RPMI8226 (cell line): ENCODE data around the gene TBCD.

ENCODE experiments used
- DNase-seq: peaks from one replicate; pipeline ENCODE4 v3.0.0-alpha.2; 2015

TBCD gene

DNA sequence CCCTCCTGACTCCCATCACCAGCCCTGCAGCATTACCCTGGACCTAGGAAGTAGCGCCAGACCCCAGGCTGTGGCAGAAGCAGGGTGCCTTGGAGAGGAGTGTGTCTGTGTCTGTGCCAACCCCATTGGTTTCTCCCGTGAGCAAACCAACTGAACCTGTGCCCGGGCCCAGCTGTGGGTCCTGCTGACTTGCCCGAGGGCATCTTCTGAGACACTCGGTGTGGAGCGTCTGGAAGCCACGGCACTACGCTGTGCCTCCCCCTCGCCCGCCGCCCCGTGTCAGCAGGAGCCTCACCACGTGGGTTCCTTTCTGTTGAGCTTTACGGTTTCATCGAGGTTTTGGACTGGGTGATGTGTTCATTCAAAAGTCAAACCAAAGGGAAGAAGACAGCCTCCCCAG, 60.2 kb downstream of the TBCD start:
- DNase-seq: no peak

DNA sequence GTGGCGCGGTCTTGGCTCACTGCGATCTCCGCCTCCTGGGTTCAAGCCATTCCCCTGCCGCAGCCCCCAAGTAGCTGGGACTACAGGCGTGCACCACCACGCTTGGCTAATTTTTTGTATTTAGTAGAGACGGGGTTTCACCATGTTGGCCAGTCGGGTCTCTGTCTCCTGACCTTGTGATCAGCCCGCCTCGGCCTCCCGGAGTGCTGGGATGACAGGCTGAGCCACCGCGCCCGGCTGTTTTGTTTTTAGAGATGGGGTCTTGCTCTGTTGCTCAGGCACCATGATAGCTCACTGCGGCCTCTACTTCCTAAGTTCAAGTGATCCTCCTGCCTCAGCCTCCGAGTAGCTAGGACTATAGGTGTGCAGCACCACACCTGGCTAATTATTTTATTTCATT, 60.7 kb downstream of the TBCD start:
- no peak for DNase-seq

DNA sequence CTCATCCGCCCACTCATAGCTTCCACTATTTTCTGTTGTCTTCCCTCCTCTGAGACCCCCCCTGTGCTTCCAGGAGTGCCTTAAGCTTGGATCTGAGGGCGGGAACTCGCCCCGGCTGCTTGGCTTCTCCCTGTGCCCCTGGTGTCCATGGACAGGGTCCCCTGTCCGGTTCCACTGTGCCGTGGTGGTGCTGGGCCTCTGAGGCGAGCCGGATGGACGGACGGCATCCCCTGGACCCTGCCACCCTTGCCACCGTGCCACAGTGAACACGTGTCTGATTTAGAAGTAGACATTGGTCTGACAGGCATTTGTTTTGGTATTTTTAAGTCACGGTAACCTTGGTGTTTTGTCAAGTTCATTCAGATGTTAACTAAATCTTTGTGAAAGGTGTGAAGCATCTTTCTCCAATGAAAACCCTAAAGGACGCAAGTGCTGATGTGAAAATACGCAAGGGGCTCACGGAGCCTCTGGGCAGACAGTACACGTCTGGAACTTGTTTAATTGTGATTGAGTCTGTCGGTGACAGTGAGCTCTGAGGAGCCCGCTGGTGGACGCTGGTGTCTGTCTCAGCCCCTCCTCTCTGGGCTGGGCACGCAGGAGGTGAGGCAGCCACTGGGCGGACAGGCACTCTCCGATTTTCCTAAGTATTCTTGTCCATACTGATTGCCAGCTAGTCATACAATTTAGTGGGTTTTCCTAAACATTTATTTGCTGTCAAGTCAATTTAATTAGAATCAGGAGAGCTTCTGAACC, 61.6 kb downstream of the TBCD start:
- DNase-seq: no peak

DNA sequence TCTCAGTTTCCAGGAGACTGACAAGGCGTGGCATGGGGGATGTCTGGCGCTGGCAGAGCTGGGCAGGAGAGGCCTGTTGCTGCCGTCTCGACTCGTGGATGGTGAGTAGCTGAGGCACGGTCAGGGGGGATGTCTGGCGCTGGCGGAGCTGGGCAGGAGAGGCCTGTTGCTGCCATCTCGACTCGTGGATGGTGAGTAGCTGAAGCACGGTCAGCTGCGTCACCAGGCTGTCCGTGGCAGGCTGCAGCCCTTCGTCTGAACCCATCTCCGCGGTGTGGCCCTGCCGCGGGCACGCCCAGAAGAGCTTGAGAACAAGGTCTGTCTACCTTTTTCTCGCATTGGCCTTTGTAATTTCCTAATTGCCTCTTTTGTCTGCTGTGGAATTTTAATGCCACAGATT, 63.0 kb downstream of the TBCD start:
- no peak for DNase-seq

DNA sequence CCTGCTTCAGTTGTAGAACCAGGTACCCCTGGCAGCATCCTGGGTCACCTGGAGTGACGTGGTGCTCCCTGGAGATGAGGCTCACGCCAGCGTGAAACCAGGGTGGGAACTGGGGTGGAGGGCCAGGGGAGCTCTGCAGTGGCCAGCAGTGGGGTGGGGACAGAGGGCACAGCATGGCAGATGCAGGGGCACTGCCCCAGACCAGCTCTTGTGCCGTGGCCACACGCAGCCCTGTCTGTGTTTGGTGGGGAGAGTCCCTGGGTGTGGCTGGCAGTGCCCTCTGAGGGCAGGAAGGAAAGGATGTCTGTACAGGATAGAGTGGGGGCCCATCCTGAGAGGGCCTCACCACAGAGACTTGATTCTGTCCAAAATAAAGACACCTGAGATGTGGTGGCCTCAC, 63.5 kb downstream of the TBCD start:
- no peak for DNase-seq

DNA sequence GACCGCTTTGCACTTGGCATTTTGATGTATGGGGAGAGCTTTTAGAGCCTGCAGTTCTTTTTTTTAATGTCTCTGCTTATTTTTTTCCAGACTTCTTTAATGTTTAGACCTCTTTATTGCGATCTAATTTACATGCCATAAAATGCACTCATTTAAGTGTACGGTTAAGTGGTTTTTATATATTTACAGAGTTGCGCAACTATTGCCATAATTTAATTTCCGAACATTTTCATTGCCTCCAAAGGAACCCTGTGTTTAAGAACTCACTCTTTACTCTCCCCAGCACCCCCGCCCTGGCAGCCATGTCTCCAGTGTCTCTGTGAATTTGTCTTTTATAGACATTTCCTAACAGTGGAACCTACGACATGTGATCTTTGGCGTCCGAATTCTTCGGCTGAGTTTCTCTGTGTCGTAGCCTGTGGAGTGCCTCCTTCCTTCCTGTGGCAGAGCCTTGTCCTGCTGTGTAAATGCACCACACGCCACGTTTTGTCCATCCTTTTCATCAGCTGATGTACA, 64.0 kb downstream of the TBCD start:
- DNase-seq: no peak

DNA sequence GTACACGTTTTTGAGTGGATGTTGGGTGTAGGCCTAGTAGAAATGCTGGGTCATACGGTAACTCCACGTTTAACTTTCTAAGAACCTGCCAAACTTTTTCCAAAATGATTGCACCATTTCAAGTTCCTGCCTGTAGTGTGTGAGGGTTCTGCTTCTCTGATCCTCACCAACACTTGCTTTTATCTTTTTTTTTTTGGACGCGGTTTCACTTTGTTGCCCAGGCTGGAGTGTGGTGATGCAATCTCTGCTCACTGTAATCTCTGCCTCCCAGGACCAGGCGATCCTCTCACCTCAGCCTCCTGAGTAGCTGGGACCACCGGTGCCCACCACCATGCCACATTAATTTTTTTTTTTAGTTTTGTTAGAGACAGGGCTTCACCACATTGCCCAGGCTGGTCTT, 64.5 kb downstream of the TBCD start:
- DNase-seq: no peak

DNA sequence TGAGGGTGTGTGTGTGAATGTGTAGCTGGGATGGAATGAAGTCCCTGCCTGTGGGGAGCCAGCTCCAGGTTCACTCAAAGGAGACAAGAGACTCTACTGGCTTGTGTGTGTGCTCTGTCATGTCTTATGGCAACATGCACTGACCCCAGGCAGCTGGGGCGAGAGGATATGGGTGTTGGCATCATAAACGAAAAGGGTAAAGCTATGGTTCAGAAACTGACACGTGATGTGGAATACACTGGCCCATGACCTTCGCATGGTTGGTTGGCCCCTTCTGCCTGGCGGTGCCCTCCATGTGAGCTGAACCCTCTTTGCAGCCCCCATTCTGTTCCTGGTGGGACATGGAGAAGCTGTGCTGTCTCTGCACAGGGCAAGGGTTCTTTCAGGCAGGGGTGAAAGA, 66.1 kb downstream of the TBCD start:
- no peak for DNase-seq

DNA sequence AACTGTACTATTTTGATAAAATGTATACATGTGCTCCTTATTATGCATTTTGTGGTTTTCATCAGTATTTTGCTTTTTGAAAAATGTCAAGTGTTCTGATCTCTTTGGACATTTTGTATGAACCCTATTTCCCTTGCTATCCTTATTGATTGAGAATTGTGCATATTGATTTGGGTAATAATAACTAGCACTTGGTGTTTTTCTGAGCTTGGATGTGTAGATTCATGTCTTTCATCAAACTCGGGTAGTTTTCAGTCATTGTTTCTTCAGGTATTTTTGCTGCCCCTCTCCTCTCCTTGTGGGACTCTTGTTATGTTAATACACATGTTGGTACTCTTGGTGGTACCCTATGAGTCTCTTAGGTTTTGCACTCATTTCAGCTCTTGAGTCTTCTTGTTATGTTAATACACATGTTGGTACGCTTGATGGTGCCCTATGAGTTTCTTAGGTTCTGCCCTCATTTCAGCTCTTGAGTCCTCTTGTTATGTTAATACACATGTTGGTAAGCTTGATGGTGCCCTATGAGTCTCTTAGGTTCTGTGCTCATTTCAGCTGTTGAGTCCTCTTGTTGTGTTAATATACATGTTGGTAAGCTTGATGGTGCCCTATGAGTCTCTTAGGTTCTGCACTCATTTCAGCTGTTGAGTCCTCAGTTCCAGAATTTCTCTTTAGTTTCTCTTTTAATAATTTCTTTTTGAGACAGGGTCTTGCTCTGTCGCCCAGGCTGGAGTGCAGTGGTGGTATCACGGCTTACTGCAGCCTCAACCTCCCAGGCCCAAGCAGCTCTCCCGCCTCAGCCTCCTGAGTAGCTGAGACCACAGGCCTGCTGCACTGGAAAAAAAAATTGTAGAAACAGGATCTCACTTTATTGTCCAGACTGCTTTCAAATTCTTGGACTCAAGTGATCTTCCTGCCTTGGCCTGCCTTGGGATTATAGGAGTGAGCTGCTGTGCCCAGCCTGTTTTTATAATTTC, 68.7 kb downstream of the TBCD start:
- no peak for DNase-seq

DNA sequence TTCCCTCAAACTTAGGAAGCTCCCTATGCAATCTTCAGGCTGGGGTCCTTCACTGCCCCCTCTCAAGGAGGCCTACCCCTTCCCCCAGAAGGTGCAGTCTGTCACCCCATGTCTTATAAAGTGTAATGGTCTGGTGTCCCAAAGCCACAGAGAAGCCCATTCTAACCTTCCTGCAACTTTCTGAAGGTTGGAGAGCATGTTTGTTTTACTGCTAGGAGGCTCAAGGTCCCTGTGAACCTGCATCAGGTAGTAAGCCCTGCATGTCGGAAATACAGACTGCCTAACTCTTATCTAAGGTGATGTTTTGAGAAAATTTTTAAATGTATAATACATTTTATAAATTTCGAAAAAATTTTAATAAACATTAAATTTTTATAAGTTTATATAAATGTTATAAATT, 69.7 kb downstream of the TBCD start:
- no peak for DNase-seq

DNA sequence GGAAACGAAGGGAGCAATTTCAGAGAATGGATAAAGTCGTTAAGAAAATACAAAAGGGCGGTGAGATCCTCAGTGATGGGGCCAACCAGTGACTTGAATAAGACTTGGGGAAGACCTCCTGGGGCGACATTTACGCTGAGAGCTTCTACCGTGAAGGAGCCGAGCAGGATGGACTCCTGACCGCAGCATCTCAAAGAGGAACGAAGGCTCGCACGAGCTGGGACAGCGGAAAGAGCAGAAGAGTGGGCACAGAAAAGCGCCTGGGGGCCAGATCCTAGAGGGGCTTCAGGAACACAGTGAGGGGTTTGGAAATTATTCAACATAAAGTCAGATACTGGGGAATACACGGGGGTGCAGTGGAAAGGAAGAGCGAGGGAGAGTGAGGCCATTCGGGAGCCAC, 70.4 kb downstream of the TBCD start:
- DNase-seq: no peak

DNA sequence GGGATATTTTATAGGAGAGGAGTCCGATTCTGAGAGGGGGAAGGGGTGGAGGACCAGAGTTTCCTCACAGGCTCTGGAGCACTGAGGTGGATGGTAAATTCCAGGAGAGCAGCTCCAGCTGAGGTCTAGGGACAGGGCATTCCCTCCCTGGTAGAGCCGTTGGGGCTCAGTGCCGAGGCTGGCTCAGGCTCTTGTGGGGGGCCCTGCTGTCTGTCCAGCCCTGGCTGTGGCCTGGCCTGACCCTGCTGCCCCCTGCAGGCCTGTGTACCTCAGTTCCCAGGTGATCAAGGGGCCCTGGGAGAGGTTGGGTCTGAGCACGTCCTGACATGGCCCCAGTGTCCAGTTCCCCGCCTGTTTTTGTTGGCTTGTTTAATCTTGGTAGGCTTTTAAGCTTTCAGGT, 71.1 kb downstream of the TBCD start:
- no peak for DNase-seq

DNA sequence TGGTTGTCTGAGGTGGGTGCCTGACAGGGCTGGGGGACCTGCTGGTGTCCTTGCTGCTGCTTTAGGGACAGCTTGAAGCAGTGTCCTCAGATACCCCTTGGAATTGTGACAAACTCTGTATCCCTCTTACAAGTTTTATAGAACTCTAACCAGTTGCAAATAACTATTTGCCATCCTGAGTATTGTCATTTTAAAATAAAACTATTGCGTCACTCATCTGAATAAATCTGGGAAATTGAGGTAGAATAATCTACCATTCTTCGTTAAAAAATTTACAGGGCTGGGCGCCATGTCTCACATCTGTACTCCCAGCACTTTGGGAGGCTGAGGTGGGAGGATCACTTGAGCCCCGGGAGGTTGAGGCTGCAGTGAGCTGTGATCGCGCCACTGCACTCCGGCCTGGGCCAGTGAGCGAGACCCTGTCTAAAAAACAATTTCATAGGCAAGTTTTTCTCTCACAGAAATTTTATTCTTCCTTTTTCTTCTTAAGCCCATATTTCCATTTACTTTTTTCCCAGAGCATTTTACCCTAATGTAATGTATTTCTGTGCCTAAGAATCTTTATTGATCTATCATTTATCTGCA, 73.8 kb downstream of the TBCD start:
- DNase-seq: no peak

DNA sequence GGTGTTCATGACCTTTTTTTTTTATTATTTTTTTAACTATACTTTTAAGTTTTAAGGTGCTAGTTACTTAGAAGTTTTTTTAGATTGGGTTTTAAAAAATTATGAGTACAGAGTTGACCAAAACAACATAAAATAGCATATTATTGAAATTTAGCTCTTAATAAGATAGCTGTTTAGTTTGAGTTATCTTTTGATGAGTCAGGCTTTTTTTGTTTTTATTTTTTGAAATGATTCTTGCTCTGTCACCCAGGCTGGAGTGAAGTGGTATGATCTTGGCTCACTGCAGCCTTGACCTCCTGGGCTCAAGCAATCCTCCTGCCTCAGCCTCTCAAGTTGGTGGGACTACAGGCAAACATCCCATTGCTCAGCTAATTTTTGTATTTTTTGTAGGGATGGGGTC, 74.3 kb downstream of the TBCD start:
- DNase-seq: no peak

DNA sequence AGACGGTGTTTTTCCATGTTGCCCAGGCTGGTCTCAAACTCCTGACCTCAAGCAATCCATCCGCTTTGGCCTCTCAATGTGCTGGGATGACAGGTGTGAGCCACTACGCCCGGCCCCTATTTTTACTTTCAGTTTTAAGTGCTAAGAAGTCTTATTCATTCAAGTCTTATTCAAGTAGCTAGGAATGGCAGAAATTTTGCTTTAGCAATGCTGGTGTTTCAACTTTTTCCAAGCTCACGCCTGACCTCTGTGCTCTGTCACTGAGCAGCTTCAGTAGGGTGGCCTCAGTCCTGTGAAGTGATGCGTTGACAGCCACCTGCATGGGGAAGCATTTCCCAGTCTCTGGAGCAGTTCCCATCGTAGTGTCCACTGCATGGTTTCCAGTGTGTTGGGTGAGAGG, 75.1 kb downstream of the TBCD start:
- no peak for DNase-seq

DNA sequence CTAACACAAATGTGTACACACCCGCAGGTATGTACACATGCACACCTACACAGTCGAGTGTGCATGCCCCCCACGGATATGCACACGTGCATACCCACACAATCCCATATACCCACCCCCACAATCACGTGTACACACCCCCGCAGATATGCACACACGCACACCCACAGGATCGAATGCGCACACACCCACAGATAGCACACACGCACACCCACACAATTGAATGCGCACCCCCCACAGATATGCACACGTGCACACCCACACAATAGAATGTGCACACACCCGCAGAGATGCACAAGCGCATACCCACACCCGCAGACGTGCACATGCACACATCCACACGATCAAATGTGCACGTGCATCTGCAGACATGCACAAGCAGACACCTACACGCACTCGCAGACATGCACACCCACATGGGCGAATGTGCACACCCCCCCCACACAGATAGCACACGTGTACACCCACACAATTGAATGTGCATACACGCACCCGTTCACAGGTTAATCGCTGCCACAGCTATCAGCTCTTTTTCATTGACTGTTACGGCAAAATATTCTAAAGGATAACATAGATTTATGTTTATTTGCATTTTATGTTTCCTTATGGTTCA, 77.1 kb downstream of the TBCD start:
- no peak for DNase-seq

DNA sequence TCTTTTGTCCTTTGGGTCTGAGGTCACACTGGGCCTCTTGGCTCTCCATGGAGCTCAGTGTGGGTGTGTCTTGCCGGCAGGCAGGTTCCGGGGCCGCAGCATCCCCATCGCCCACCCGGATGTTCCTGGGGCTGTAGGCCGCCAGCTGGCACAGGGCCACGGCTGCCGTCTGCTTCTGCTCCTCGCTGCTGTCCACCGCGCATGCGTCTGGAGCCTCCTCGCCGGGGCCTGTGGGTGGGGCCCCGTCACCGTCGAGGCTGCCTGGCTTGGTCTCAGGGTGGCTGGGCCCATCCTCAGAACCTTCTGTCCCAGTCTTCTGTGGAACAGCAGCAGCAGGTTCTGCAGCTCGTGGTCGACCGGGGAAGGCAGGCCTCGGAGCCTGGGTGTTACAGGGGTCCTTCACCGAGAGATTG, 78.4 kb downstream of the TBCD start:
- DNase-seq: no peak

DNA sequence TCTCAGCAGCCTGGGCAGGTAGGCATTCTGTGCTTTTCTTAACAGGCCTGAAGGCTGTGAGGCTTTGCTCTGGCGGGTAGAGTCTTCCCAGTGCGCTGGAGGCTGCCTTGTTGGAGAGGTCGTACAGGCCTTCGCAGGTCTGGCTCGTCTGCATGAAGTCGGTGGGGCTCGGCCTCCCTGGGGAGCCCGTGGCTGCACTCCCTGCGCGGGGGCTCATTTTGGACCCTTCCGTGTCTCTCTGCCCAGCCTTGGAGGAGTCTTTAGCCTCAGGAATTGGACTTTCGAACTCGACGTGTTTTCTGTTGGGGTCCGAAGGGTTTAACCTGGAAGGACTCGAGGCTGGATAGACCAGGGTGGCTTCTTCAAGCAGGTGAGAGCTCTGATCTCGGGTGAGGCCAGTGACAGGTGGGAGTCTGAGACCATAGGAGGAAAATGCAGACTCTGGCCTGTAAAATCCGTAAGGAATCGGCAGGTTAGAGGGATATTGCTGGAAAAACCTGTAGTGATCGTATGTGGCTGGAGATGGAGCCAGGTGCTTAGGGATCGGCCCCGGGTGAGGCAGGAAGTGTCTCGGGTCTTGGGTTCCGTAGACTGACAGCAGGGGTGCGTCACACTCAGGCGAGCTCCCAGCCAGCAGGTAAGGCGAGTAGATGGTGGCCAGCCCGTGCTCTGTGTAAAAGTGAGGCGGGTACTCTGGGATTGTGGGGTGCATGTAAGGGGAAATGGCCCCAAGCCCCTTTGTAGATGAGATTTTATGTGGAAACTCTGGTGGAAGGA, 79.4 kb downstream of the TBCD start:
- DNase-seq: no peak

DNA sequence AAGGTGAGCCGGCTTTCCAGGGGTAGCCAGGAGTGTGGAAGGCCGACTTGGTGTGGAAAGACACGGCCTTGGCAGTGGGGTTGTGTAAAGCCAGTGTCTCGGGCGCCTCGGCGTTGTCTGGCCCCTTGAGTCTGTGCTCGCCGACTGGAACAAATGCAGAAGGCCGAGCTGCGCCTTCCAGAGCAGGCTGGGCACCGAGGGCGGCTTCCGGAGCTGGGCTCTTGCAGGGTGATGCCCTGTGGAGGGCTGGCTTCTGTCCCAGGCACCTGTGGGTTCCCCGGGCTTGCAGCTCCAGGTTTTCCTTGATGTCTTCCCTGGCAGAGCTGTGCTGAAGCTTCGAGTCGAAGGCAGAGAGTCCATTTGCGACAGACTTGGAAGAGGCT, 79.9 kb downstream of the TBCD start:
- no peak for DNase-seq

DNA sequence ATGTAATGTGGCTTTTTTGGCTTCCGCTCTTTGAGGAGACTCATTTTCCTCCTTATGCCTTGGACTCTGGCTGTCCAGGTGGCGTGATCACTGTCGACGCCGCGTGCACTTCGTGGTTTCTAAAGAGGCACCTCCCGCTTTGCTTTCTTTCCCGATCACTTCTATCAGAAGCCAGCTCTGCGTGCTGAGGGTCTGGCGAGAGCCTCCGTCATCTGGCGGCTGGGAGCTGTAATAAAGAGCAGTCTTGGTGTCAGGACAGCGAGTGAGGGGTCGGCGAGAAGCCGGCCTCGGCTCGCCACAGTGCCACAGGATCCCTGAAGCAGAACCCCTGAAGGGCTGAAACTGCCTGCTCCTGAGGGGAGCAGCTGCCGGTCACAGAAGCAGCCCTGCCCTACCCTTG, 80.5 kb downstream of the TBCD start:
- DNase-seq: no peak

DNA sequence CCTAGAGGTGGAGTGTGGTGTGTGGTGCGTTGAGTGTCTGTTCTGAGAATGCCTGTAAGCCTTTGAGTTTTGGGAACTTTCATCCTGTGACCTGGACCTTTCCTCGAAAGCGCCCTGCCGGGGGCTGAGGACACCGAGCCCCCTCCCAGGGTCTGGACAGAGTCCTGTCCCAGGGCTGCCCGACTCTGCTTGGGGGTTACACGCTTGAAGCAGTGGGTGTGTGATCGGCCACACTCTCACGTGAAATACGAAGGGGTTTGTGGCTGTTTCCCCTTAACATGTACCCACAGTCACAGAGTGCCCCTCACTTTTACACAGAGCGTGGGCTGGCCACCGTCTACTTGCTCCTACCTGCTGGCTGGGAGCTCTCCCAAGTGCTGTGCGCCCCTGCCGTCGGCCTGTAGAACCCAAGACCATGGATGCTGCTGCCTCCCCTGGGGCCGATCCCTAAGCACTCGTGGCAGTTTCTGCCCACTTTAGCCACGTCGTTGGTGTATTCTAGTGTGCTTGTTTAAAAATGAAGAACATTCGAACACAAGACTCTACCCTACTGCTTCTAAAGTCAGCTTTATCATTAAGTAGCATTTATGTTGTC, 81.1 kb downstream of the TBCD start:
- no peak for DNase-seq

DNA sequence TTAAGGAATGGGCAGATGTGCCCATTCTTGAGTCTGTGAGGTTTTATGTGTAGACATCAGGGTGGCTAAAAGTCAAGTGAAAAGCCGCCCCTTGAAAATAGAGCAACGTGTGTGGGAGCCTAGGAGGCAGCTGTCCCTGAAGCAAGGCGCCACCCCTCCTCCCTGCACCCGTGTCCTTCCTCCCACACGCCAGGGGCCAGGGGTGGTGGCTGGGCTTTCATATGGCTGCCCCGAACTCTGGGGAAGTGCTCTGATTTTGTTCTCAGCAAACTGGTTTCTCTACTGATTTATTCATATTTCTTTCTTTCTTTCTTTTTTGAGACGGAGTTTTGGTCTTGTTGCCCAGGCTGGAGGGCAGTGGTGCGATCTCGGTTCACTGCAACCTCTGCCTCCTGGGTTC, 83.3 kb downstream of the TBCD start:
- no peak for DNase-seq
